Measurements from ENCODE around the gene COPG2. TPM values are rescaled to one million over a fixed set of nuclear protein-coding genes. Genes with fewer than 3 reads are reported as not detected.

The COPG2 gene
- total and polyA plus RNA-seq, 2 of the 4 experiments (the other 2 are of a cell fraction), result 18.1 to 50.0 TPM

- Histone ChIP-seq H3K18ac (ENCODE audit: low read depth, low read length) (no peak overlapping the region), H4K91ac (ENCODE audit: insufficient read depth, low read depth, low read length) (no peak overlapping the region), H2AK5ac (ENCODE audit: low read depth, low read length) (no peak overlapping the region), H2AFZ (replicated peaks; ENCODE audit: low read length, poor library complexity) (no peak overlapping the region), H3K9me1 (ENCODE audit: insufficient read depth, low read length) (no peaks in the 10 kb centered on the region), H3K9ac (ENCODE audit: low read depth, low read length) (no peak overlapping the region), H3K36me3 (ENCODE audit: control insufficient read depth, insufficient read depth, low read length) (peaks cover 6% of the 10 kb centered on the region), H2BK5ac (ENCODE audit: low read depth, low read length, poor library complexity, severe bottlenecking) (no peak overlapping the region), H3K4me1 (ENCODE audit: control insufficient read depth, insufficient read depth, low read length) (no peaks in the 10 kb centered on the region), H3K27me3 (ENCODE audit: control insufficient read depth, insufficient read depth, low read length) (no peaks in the 10 kb centered on the region), H3K27ac (ENCODE audit: insufficient read depth, low read length) (no peak overlapping the region), H4K5ac (ENCODE audit: low read depth, low read length) (no peak overlapping the region), H2BK15ac (ENCODE audit: low read depth, low read length) (no peak overlapping the region), H4K20me1 (ENCODE audit: insufficient read depth, low read length) (no peaks in the 10 kb centered on the region), H2AK9ac (replicated peaks; ENCODE audit: low read depth, low read length, poor library complexity) (no peak overlapping the region), H2BK20ac (ENCODE audit: low read depth, low read length) (no peak overlapping the region), H3K4me2 (ENCODE audit: low read depth, low read length) (no peak overlapping the region), H3K79me1 (ENCODE audit: low read depth in 1 of 2, low read length in 2 of 2) (no peaks in the 10 kb centered on the region), H3K4ac (ENCODE audit: low read depth, low read length) (no peak overlapping the region), H4K8ac (ENCODE audit: low read depth in 2 of 2, low read length in 2 of 2) (no peak overlapping the region), H2BK120ac (ENCODE audit: low read depth, low read length) (no peak overlapping the region), H3K14ac (replicated peaks; ENCODE audit: low read depth, low read length) (no peak overlapping the region), H3K9me3 (ENCODE audit: control insufficient read depth, insufficient read depth, low read length) (no peaks in the 10 kb centered on the region), H3K23ac (ENCODE audit: low read depth, low read length) (no peak overlapping the region), H3K4me3 (ENCODE audit: insufficient read depth, low read depth, low read length) (no peak overlapping the region), H3K56ac (ENCODE audit: extremely low read depth, insufficient read depth, low read length) (no peak overlapping the region)
- ChIA-PET CTCF (no interaction called here), POLR2A (ENCODE audit: unreplicated experiment) (no interaction called here)
- intact Hi-C loops (cut with micrococcal nuclease) (no loop called here), in situ Hi-C loops (cut with MboI; ENCODE audit: low sequenced_read_pairs) (no loop called here), dilution Hi-C loops (cut with HindIII; ENCODE audit: low sequenced_read_pairs, unreplicated experiment) (no loop called here)
- TF ChIP-seq CEBPB (IDR thresholded peaks at IDR 0.05; ENCODE audit: low read depth, low read length) (peak; percentile 50; the same call in 1 of the 2 replicates), ELK1 (IDR thresholded peaks at IDR 0.05; ENCODE audit: borderline replicate concordance, low read depth, low read length) (no peak)
- WGBS, 2 experiments (ENCODE audit: extremely low coverage in 2 of 2, insufficient read length in 1 of 2), result 100% methylated on average over 1 of the region's 2 CpGs; no CpG with 5 or more reads in 1 of the 2 experiments
- ATAC-seq (ENCODE audit: low read depth) (no peak), DNase-seq (no peak)
- BruUV-seq (replicated peaks), result no TSS peak
Observed at GRCh38 chr7:130615583-130615982, 53.0 kb downstream of the COPG2 start.
